Ascending aorta (tissue), 2 donors: ENCODE measurements around the gene RAB4A. TPM values are rescaled to one million over a fixed set of nuclear protein-coding genes. Genes with fewer than 3 reads are reported as not detected.

Source experiments
- DNase-seq, 2 donors: peaks; one replicate each; pipeline ENCODE4 v3.0.0-alpha.2; 2019; ENCODE audit warnings: low spot score in 2 of 2
- H3K27ac ChIP-seq, 2 donors: fragments of 200-600 bp; sonication (generic); one replicate each; pipeline ENCODE4 v1.5.1; 2016 to 2017; ENCODE audit warnings: mild to moderate bottlenecking in 1 of 2
- H3K27me3 ChIP-seq: fragments of 200-600 bp; sonication (generic); one replicate; pipeline ENCODE4 v1.5.1; 2017
- H3K36me3 ChIP-seq, 2 donors: fragments of 200-600 bp; sonication (generic); one replicate each; pipeline ENCODE4 v1.5.1; 2016
- H3K4me1 ChIP-seq, 2 donors: fragments of 200-600 bp; sonication (generic); one replicate each; pipeline ENCODE4 v1.5.1; 2016 to 2017; ENCODE audit warnings: mild to moderate bottlenecking in 1 of 2
- H3K4me3 ChIP-seq, 2 donors: fragments of 200-600 bp; sonication (generic); one replicate each; pipeline ENCODE4 v1.5.1; 2016 to 2017; ENCODE audit warnings: mild to moderate bottlenecking in 1 of 2
- H3K9me3 ChIP-seq, 2 donors: fragments of 200-600 bp; sonication (generic); one replicate each; pipeline ENCODE4 v1.5.1; 2016
- intact Hi-C: fragments of 100-400 bp; cut with DNase I; formaldehyde crosslinking; loops from one replicate; pipeline ENCODE4 v1.15.1; 2023
- total RNA-seq: library from RNA; depleted of rRNA; stranded (reverse); fragments of >200 nt; gene quantifications from one replicate; pipeline ENCODE4 v1.1.0, GENCODE V29; 2016
- TF ChIP-seq, protein P1 (sequence below), 3 experiments: fragments of 200-600 bp in 2 of 3; fragments of 450-650 bp in 1 of 3; sonication (generic) in 2 of 3; IDR thresholded peaks; one replicate each; pipeline ENCODE4 v1.5.1; 2016 to 2019; ENCODE audit warnings: antibody characterized with exemption in 3 of 3, mild to moderate bottlenecking in 1 of 3, moderate library complexity in 1 of 3

Gene RAB4A
- total RNA-seq, 1 donor from 2014 or later, result 6.0 TPM

DNA sequence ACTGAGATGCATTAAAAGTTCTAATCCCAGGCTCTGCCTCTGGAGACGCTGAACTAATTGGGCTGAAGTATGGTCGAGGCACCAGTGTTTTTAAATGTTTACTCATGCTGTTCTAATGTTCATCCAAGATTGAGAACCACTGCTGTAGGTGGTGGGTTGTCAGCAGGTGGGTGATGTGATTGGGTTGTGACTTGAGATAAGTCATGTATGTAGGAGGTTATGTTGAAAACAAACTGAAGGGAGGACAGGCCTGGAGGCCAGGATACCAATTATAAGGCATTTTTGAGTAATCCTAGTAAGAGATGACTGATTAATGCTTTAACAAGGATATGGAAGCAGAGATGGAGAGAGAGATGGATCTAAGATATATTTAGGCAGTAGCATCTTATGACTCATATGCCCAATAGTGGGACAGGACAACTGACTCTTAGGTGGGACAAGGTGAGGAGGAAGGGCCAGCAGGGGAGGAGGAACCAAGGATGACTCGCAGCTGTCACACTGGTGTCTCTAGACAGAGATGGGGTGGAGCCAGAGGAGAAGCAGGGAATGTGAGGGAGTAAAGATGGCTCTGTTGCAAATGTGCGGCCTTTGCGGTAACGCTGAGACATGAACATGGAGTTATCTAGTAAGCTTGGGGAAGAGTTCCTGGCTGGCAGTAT is 29.3 kb downstream of the RAB4A start:
- intact Hi-C loops, result no loop called here
- H3K4me1 ChIP-seq, result no peaks in the 10 kb centered on the region
- no peaks in the 10 kb centered on the region for H3K9me3 ChIP-seq
- no peak for DNase-seq
- no peak overlapping the region for H3K27ac ChIP-seq
- no peak overlapping the region for H3K4me3 ChIP-seq
- peaks cover 33 to 54% of the 10 kb centered on the region in 2 donors for H3K36me3 ChIP-seq
- TF ChIP-seq, protein P1, sequence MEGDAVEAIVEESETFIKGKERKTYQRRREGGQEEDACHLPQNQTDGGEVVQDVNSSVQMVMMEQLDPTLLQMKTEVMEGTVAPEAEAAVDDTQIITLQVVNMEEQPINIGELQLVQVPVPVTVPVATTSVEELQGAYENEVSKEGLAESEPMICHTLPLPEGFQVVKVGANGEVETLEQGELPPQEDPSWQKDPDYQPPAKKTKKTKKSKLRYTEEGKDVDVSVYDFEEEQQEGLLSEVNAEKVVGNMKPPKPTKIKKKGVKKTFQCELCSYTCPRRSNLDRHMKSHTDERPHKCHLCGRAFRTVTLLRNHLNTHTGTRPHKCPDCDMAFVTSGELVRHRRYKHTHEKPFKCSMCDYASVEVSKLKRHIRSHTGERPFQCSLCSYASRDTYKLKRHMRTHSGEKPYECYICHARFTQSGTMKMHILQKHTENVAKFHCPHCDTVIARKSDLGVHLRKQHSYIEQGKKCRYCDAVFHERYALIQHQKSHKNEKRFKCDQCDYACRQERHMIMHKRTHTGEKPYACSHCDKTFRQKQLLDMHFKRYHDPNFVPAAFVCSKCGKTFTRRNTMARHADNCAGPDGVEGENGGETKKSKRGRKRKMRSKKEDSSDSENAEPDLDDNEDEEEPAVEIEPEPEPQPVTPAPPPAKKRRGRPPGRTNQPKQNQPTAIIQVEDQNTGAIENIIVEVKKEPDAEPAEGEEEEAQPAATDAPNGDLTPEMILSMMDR (IDR thresholded peaks at IDR 0.05), result no peak
- no peaks in the 10 kb centered on the region for H3K27me3 ChIP-seq

DNA sequence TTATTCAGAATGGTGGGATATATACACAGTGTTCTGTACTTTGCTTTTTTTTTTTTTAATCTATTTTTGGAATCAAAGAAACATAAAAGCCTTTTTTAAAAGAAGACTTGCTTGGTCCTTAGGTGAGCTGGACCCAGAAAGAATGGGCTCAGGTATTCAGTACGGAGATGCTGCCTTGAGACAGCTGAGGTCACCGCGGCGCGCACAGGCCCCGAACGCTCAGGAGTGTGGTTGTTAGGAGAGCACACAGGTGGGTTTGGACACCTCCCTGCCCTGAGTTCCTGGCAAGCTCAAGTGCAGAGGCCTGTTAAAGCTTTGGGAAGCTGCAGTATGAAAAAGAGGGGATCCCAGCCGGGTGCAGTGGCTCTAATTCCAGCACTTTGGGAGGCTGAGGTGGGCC is 31.8 kb downstream of the RAB4A start:
- no peaks in the 10 kb centered on the region for H3K4me1 ChIP-seq
- no peak overlapping the region for H3K4me3 ChIP-seq
- intact Hi-C loops, result no loop called here
- H3K27ac ChIP-seq, result no peak overlapping the region
- no peaks in the 10 kb centered on the region for H3K27me3 ChIP-seq
- TF ChIP-seq, protein P1 (IDR thresholded peaks at IDR 0.05), result no peak
- H3K9me3 ChIP-seq, result no peaks in the 10 kb centered on the region
- peaks cover 37 to 58% of the 10 kb centered on the region in 2 donors for H3K36me3 ChIP-seq
- DNase-seq, result no peak

DNA sequence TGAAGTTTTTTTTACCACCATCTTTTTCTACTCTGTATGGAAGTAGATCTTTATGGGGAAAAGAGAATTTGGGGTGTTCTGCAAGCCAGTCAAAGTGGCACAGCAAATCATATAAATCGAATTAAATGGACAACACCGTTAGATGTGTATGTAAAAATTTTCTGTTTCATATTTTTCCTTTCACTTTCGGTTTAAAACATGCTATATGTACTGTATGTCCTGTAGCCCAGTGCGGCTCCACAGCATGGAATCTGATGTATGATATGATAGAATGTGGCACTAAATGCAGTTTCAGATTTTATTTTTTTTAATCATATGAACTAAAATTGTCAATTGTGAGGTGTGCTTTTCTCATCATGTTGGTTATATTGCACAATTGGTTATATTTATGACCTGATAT is 32.9 kb downstream of the RAB4A start:
- TF ChIP-seq, protein P1 (IDR thresholded peaks at IDR 0.05), result no peak
- no peaks in the 10 kb centered on the region for H3K4me1 ChIP-seq
- H3K4me3 ChIP-seq, result no peak overlapping the region
- H3K27me3 ChIP-seq, result no peaks in the 10 kb centered on the region
- H3K36me3 ChIP-seq, result peaks cover 33 to 64% of the 10 kb centered on the region in 2 donors
- no peaks in the 10 kb centered on the region for H3K9me3 ChIP-seq
- intact Hi-C loops, result no loop called here
- no peak for DNase-seq
- H3K27ac ChIP-seq, result no peak overlapping the region

DNA sequence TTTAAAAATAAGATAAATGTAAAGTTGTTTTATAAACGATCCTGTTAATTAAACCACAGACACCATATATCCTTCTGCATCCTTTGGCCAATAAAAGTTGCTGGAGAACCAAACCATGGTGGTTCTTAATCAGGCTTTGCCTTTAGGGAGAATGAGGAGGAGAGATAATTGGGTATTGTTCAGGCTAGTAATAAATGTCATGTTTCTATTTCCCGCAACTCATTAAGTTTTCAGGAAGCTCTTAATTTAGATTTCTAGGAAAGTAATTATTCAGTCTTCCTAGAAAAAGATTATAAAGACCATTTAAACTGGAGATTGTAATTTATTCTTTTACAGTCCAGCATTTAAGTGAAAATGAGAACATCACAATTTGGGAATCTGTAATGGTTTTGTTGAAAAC is 34.5 kb downstream of the RAB4A start:
- H3K27ac ChIP-seq, result no peak overlapping the region
- H3K9me3 ChIP-seq, result no peaks in the 10 kb centered on the region
- no peak for DNase-seq
- H3K4me1 ChIP-seq, result no peaks in the 10 kb centered on the region
- TF ChIP-seq, protein P1 (IDR thresholded peaks at IDR 0.05), result no peak
- H3K4me3 ChIP-seq, result no peak overlapping the region
- no peaks in the 10 kb centered on the region for H3K27me3 ChIP-seq
- H3K36me3 ChIP-seq, result peaks cover 22 to 54% of the 10 kb centered on the region in 2 donors
- intact Hi-C loops, result no loop called here

DNA sequence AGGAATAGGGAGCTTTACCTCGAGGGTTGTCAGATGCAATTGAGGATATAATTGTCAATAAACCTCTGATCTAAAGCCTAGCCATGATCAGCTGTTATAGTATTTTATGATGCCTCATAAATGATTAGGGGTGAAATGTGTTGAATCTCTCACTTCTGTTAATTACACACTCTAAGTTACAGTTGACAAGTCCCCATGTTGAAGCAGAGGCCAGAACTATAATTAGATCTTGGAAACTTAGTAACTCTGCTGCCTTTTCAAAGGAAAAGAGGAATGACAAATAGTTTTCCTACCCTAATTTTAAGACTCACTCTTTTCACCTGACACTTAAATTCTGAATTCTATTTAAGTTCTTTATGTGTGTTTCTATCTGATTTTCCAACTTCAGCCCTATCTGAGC is 38.2 kb downstream of the RAB4A start:
- peaks cover 11 to 51% of the 10 kb centered on the region in 2 donors for H3K36me3 ChIP-seq
- no peak overlapping the region for H3K4me3 ChIP-seq
- intact Hi-C loops, result no loop called here

More for the DNA sequence above, 38.2 kb downstream of the RAB4A start:
- TF ChIP-seq, protein P1 (IDR thresholded peaks at IDR 0.05), result no peak
- H3K4me1 ChIP-seq, result no peaks in the 10 kb centered on the region
- H3K27me3 ChIP-seq, result no peaks in the 10 kb centered on the region
- no peak overlapping the region for H3K27ac ChIP-seq
- DNase-seq, result no peak
- no peaks in the 10 kb centered on the region for H3K9me3 ChIP-seq
